Skeletal muscle cell (primary cell): Measurements from ENCODE around the gene OR1B1.
"Not testable (repeated sequence)": the region's sequence is repeated elsewhere in the genome, so short reads cannot be mapped to it uniquely, and the experiment has no call there.

Experiments
- DNase-seq: peaks from one replicate; pipeline ENCODE4 v3.0.0-alpha.2; 2010; ENCODE audit warnings: low read depth
- H3K4me3 ChIP-seq: 2 replicates; pipeline ENCODE4 v1.5.1; 2011; ENCODE audit warnings: low read depth, mild to moderate bottlenecking, control low read depth, low read length, moderate library complexity

Gene OR1B1

DNA sequence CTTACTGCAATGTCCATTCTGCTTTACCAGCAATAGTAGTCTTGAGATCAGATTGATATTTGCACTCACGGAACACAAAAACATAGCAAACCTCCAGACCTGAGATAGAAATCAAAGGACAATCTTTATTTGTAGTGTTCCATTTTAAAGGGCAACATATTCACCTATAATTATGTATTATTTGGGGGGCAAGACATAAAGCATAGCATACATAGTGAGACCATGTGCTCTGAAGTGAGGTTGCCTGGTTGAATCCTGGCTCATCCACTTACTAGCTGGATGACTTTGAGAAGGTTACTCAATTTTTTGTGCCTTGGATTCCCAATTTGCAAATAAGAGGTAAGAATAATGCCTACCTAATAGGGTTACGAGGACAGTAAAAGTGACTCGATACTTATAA lies at the start of gene OR1B1:
TSS of gene OR1B1 (minus strand) at position 101 of the 400 bp plus-strand sequence.
- no peak for DNase-seq
- no peak within 1 kb of the TSS for H3K4me3 ChIP-seq

DNA sequence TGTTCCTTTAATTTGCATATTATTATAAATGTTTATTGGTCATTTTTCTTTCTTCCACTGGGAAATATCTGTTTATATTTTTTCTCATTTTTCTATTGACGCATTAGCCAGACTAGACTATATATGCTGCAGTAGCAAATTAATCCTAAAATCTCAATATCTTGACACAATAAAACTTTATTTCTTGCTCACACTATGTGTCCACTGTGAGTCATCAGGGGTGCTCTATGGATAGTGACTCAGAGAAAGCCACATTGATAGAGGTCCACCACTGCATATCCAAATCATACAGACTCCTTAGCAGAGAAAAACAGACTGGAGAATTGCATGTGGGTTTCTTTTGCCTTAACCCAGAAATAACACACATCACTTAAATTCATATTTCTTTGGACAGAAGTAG lies 38.3 kb upstream of the OR1B1 start:
- DNase-seq, result no peak
- no peak overlapping the region for H3K4me3 ChIP-seq

DNA sequence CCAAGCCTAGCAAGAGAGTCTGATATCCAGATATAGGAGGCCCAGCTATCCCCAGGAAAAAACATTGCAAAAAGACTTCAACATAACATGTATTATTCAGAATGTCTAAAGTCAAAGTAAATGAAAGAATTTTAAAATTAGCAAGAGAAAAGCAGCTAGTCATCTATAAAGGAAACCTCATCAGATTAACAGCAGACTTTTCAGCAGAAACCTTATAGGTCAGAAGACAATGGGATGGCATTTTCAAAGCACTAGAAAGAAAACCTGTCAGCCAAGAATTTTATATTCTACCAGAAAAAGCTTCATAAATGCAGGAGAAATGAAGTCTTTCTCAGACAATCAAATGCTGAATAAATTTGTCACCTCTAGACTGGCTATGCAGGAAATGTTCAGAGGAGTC lies 27.4 kb upstream of the OR1B1 start:
- H3K4me3 ChIP-seq, result no peak overlapping the region
- no peak for DNase-seq

DNA sequence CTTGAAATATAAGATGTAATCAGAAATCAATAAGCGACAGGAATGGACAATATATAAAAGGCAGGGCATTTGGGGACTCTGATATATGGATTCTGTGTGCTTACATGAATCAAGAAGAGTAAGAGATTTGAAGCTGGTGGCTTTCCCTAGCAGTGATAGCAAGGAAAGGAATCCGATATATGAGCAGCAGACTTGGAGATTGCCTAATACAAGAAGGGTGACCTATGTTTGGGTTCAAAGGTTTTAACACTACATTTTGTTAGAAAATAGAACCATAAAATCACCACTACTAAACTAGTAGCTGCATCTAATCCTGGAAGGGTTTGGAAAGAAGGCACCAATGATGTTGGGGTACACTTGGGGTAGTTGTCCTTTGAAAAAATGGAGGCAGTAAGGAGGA lies 15.1 kb upstream of the OR1B1 start:
- no peak overlapping the region for H3K4me3 ChIP-seq
- DNase-seq, result no peak

DNA sequence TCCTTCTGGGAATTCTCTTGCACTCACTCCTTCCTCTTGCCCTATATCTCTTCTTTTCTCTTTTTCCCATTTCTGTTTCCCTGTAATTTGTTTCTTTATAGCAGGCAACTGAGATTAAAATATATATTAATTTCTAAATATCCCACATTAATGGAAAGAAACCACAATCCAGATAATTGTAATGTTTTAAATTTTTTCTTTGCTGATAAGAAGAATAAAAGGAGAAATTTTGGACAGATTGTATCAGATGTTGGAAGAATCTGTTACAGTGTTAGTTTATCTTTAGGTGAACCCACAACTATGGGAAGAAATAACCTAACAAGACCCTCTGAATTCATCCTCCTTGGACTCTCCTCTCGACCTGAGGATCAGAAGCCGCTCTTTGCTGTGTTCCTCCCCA lies 4.0 kb upstream of the OR1B1 start, which contains the start of gene OR1L1:
TSS of gene OR1L1 (plus strand) at position 301 of the 400 bp plus-strand sequence. CDS start at position 301, 0 bp downstream.
- no peak for DNase-seq
- H3K4me3 ChIP-seq, result no peak within 1 kb of the TSS

DNA sequence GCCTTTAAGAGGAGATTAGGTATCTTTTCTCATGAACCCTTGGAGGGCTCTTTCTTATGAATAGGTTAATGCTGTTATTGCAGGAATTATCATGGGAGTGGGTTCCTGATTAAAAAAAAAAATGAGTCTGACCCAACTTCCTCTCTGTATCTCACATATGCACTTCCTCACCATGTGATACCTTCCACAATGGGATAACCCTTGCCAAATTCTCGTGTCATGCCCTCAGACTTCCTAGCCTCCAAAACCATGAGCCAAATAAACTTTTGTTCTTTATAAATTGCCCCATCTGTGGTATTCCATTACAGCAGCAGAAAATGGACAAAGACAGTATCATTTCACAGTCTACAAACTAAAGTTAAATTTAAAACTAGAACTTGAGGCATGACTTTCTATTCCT lies 1.0 kb downstream of the OR1B1 start:
- no peak overlapping the region for H3K4me3 ChIP-seq
- no peak for DNase-seq

DNA sequence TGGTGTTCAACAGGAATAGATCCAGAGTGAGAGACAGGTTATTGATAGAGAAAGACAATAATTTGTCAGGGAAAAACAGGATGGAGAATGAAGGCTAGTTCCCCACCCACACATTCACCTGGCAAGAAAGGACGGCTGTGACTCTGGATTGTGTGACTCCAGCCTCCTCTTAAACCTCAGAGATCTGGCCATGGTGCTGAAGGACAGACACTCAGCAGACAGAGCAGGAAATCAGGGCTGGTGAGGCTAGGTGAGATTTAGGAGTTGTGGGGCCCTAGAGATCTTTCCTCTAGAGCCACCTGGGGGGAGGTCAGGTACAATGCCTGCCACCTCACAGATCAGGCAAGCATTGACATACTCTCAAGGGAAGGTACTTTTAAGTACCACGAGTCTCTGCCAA lies 15.2 kb downstream of the OR1B1 start:
- H3K4me3 ChIP-seq, result no peak overlapping the region
- DNase-seq, result no peak

DNA sequence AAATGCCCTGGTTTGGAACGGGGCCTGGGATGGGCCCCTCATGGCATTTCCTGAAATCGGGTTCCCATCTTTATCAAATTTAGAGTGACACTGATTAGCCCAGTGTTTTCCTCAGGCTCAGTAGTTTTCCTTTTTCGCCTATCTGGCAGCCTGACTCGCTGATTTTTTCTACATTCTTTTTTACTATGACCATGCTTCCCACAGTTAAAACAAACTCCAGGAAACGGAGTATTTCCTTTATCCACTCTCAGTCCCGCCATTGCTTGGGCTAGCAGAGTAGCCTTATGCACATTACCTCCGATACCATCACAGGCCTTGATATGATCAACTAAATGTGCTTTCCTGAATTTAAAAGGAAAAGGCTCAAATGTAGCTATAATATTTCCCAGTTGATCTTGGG lies 37.4 kb downstream of the OR1B1 start:
- DNase-seq, result no peak
- no peak overlapping the region for H3K4me3 ChIP-seq

DNA sequence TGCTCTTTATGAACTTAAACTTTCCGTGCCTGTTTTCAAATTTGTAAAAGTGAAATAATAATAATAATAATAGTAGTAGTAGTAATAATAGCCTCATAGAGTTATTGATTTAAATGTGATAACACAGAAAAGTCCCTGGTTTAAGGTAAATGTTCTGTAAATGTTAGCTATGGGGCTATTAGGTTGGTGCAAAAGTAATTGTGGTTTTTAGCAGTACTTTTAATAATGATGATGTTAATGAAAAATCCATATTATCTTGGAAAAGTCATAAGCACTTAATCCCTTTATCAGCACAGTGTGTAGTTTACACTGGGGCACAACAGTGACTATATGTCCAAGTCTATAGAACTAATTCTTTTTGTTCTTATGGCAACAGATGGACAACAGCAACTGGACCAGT lies 43.1 kb downstream of the OR1B1 start, which contains the start of gene OR1Q1:
TSS of gene OR1Q1 (plus strand) at position 377 of the 400 bp plus-strand sequence. CDS start at position 377, 0 bp downstream.
- no peak for DNase-seq

DNA sequence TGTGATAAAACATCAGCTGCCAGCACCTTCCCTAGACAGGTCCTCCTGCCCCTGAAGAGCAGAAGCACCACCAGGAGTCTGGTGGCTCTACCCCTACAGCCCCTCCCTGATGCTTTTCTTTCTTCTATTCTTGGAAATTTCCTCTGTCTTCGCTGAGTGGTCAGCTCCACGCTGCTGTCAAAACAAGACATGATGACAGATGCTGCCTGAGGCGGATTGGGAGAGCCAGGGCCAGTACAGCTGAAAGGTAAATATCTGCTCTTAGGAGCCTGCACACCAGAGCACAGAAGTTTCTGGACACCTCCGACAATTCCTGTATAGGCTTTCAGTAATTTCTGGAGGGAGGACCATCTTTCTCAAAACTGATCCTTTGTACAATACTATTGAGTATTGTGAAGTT lies 47.6 kb downstream of the OR1B1 start:
- no peak overlapping the region for H3K4me3 ChIP-seq
- no peak for DNase-seq

More for the DNA sequence above, 43.1 kb downstream of the OR1B1 start, which contains the start of gene OR1Q1:
- H3K4me3 ChIP-seq, result no peak within 1 kb of the TSS

DNA sequence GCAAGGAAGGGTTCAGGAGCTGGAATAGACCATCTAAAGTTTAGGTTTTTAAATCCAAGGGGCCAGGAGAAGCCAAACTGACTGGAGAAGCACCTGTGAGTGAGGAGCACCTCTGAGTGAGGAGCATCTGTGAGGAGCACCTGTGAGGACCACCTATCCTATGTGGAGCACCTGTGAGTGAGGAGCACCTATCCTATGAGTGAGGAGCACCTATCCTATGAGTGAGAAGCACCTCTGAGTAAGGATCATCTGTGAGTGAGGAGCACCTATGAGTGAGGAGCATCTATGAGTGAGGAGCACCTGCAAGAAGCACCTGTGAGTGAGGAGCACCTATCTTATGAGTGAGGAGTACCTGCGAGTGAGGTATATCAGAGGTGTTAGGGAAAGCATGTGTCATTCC lies 50.8 kb downstream of the OR1B1 start:
- no peak for DNase-seq
- no peak overlapping the region for H3K4me3 ChIP-seq

DNA sequence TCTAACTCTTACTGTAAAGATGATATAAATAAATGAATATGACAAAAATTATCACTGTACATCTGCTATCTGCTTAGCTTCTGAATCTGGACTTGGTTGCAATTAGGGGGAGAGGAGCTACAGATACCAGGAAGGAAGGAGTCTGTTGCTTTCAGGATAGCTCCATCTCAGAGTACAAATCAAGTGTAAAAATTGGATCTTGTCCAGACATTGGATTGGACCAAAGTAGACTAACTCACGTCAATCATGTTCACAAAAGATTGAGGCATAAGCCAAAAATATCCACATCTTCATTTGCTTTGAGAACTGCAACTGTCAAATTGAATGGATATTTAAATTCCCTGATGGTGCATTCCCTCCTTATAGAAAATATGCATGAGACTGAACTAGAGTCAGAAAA lies 51.7 kb downstream of the OR1B1 start:
- no peak for DNase-seq
- no peak overlapping the region for H3K4me3 ChIP-seq

DNA sequence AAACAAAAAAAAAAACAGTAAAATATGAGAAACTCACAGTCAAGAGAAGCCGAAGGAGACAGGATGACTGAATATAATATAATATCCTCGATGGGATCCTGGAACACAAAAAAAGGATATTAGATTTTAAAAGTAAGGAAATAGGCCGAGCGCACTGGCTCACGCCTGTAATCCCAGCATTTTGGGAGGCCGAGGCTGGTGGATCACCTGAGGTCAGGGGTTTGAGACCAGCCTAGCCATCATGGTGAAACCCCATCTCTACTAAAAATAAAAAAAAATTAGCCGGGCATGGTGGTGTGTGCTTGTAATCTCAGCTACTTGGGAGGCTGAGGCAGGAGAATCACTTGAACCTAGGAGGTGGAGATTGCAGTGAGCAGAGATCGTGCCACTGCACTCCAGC lies 74.1 kb downstream of the OR1B1 start, which contains the start of gene OR1L8:
TSS of gene OR1L8 (minus strand) at position 101 of the 400 bp plus-strand sequence. CDS start 14,907 bp downstream, outside the sequence.
- not testable (repeated sequence) for DNase-seq, H3K4me3 ChIP-seq

DNA sequence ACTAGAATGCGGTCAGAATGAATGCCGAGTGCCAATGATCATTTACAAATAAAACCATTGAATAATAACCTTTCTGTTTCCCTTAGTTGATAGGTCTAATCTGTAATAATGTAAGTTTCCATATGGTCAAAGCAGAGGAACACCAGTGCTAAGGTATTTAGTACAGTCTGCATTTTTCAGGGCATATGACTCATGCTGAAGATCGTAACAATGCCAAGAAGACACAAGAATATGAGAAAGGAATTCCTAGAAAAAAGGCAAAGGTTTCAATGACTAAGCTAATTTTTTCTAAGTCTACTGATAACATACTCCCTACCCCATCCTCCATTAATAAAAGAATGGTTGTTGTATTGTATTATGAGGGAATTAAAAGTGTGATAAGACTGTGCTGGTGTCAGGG lies 77.1 kb downstream of the OR1B1 start:
- no peak overlapping the region for H3K4me3 ChIP-seq
- peak; percentile 4 for DNase-seq

DNA sequence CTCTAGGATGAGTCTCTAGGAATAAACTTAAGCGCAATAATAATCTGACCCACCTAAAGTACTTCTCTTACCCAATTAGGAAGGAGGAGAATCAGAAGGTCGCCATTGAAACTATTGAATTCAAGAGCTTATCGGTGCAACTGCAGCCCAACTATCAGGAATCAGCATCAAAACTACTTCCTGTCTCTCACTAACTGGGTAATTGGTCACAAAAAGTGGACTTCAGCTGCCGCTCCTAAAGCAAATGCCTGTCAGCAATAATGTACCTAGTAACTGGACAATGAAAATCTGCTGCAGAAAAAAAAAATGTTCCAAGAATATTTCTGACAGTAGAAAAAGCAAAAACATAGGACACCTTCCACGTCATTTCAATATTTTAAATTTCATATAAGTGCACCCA lies 77.6 kb downstream of the OR1B1 start:
- no peak for DNase-seq
- no peak overlapping the region for H3K4me3 ChIP-seq
